Measurements from ENCODE around the gene KLHDC4. TPM values are rescaled to one million over a fixed set of nuclear protein-coding genes. Genes with fewer than 3 reads are reported as not detected.

KLHDC4 gene
- total RNA-seq, 1 donor from 2014 or later = 43.4 TPM

DNA sequence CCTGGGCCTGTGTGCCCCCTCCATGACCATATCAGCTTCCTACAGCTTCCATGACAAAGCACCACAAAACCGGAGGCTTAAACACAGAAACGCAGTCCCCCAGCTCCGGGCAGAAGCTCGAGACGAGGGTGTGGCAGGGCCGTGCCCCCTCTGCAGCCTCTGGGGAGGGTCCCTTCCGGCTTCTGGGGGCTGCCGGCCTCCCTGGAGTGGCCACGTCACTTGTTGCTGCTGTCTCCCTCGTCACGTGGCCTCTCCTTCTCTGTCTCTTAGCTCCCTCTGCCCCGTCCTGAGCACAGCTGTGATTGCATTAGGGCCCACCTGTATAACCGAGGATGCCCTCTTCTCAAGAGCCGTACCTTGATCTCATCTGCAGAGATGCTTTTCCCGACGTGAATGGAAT lies 98.9 kb downstream of the KLHDC4 start:
- DNase-seq (ENCODE audit: low spot score) = no peak
- no peak overlapping the region for H3K27ac Mint-ChIP-seq (ENCODE audit: unreplicated experiment)
- H3K27me3 Mint-ChIP-seq (ENCODE audit: unreplicated experiment) = peaks cover 6% of the 10 kb centered on the region
- TF ChIP-seq, protein P1, sequence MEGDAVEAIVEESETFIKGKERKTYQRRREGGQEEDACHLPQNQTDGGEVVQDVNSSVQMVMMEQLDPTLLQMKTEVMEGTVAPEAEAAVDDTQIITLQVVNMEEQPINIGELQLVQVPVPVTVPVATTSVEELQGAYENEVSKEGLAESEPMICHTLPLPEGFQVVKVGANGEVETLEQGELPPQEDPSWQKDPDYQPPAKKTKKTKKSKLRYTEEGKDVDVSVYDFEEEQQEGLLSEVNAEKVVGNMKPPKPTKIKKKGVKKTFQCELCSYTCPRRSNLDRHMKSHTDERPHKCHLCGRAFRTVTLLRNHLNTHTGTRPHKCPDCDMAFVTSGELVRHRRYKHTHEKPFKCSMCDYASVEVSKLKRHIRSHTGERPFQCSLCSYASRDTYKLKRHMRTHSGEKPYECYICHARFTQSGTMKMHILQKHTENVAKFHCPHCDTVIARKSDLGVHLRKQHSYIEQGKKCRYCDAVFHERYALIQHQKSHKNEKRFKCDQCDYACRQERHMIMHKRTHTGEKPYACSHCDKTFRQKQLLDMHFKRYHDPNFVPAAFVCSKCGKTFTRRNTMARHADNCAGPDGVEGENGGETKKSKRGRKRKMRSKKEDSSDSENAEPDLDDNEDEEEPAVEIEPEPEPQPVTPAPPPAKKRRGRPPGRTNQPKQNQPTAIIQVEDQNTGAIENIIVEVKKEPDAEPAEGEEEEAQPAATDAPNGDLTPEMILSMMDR (IDR thresholded peaks at IDR 0.05; ENCODE audit: unreplicated experiment) = no peak
- no peaks in the 10 kb centered on the region for H3K36me3 Mint-ChIP-seq (ENCODE audit: low read depth, unreplicated experiment)
- H3K4me1 Mint-ChIP-seq (ENCODE audit: unreplicated experiment) = no peaks in the 10 kb centered on the region
- H3K9me3 Mint-ChIP-seq (ENCODE audit: unreplicated experiment) = no peaks in the 10 kb centered on the region
- H3K4me3 Mint-ChIP-seq (ENCODE audit: unreplicated experiment) = no peak overlapping the region

DNA sequence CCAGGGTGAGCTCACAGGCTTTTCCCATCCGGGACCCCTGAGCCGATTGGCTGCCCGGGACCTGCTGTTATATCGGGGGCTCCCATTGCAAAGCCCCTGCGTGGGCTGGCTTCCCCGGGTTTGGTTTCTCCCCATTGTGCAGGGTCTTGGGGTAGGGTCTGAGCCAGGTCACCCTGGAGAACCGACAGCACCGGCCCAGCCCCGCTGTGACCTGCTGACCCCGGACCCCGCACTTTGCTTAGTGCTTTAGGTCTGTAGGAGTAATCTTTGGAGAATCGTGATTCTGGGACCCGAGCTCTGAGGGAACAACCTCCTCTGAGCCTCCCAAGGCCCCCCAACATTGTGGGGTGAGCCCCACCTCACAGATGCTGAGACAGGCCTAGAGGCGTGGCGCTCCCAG lies 100.6 kb downstream of the KLHDC4 start:
- Mint-ChIP-seq H3K4me3 (ENCODE audit: unreplicated experiment) (no peak overlapping the region), H3K4me1 (ENCODE audit: unreplicated experiment) (no peaks in the 10 kb centered on the region), H3K9me3 (ENCODE audit: unreplicated experiment) (no peaks in the 10 kb centered on the region), H3K27ac (ENCODE audit: unreplicated experiment) (no peak overlapping the region), H3K36me3 (ENCODE audit: low read depth, unreplicated experiment) (no peaks in the 10 kb centered on the region), H3K27me3 (ENCODE audit: unreplicated experiment) (peaks cover 6% of the 10 kb centered on the region)
- DNase-seq (ENCODE audit: low spot score) = no peak
- TF ChIP-seq, protein P1 (IDR thresholded peaks at IDR 0.05; ENCODE audit: unreplicated experiment) = no peak

DNA sequence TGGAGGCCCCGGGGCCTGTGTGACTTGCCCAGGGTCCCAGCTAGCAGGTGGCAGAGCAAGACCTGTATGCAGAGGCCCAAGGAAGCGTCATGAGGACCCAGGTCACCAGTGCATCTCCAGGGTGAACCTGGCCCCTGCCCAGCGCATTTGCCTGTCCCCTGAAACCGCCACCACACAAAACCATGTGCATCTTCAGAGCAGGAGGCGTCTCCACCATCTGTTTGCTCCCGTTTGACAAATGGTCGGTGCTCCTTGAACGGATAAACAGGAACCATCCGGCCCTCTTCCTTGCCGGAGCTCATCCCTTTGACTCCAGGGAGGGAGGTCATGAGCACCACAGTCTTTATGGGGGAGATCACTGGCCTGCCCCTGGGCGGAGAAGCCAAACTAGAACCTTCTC lies 101.0 kb downstream of the KLHDC4 start:
- Mint-ChIP-seq H3K4me1 (ENCODE audit: unreplicated experiment) (no peaks in the 10 kb centered on the region), H3K27ac (ENCODE audit: unreplicated experiment) (no peak overlapping the region), H3K4me3 (ENCODE audit: unreplicated experiment) (no peak overlapping the region), H3K27me3 (ENCODE audit: unreplicated experiment) (peaks cover 6% of the 10 kb centered on the region), H3K9me3 (ENCODE audit: unreplicated experiment) (no peaks in the 10 kb centered on the region), H3K36me3 (ENCODE audit: low read depth, unreplicated experiment) (no peaks in the 10 kb centered on the region)
- no peak for DNase-seq (ENCODE audit: low spot score)
- TF ChIP-seq, protein P1 (IDR thresholded peaks at IDR 0.05; ENCODE audit: unreplicated experiment) = no peak

DNA sequence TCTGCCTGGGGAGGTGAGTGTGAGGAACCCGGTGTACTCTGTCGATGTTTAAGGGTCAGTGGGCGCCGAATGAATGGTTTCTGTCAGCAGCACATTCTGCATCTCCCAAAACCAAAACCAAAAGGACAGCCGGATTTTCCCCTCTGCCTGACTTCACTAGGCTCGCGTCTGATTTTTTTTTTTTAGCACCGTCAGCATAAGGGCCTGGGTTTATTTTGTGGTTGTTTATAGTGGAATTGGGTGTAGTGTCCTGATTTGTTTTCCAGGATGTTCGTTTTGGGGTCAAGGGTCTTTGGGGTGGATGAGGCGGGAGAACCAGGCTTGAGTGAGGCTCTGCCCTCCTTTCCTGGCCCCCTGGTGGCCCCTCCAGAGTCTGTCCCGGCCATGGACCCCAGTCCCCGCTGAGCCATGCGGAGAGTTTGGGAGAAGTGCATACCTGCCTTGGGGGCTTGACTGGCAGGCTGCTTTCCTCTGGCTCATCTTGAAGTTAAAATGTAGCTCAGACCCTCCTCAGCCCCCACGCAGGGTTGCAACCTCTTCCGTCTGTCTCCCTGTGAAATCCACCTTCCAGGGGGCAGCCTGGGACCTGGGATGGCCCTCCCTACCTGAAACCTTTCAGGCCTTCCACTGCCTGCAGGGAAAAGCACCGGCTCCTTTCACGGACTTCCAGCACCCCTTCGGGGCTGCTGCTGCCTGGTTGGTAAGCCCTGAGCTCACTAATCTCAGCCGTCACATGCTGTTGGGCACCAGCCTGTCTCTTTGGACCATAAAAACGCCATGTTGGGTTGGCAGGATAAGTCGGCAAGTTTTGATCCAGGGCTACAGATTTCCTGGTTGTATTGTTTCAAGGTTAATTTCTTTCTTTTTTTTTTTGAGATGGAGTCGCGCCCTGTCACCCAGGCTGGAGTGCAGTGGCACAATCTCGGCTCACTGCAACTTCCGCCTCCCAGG lies 103.3 kb downstream of the KLHDC4 start:
- DNase-seq (ENCODE audit: low spot score) = no peak
- no peak overlapping the region for H3K27ac Mint-ChIP-seq (ENCODE audit: unreplicated experiment)
- no peaks in the 10 kb centered on the region for H3K4me1 Mint-ChIP-seq (ENCODE audit: unreplicated experiment)
- no peaks in the 10 kb centered on the region for H3K27me3 Mint-ChIP-seq (ENCODE audit: unreplicated experiment)
- no peaks in the 10 kb centered on the region for H3K36me3 Mint-ChIP-seq (ENCODE audit: low read depth, unreplicated experiment)
- TF ChIP-seq, protein P1 (IDR thresholded peaks at IDR 0.05; ENCODE audit: unreplicated experiment) = no peak
- no peak overlapping the region for H3K4me3 Mint-ChIP-seq (ENCODE audit: unreplicated experiment)
- H3K9me3 Mint-ChIP-seq (ENCODE audit: unreplicated experiment) = no peaks in the 10 kb centered on the region

DNA sequence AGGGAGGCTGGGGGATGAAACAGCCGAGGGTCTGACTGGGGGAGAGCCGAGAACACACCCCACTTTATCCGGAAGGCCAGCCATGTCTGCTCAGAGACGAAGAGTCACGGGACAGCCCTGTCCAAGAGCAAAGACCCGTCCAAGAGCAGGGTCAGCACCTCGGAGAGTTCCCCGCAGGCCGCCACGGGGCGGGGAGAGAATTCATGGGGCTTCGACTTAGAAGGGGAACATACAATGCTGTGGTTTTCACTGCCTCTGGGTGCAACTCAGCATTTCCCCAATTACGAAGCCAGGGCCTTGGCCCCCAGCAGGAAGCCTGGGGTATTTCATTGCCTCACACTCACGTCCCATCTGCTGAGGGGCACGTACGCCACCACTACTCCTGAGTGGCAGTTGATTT lies 104.2 kb downstream of the KLHDC4 start:
- Mint-ChIP-seq H3K27me3 (ENCODE audit: unreplicated experiment) (peaks cover 5% of the 10 kb centered on the region), H3K4me1 (ENCODE audit: unreplicated experiment) (no peaks in the 10 kb centered on the region), H3K27ac (ENCODE audit: unreplicated experiment) (no peak overlapping the region), H3K4me3 (ENCODE audit: unreplicated experiment) (no peak overlapping the region), H3K9me3 (ENCODE audit: unreplicated experiment) (no peaks in the 10 kb centered on the region), H3K36me3 (ENCODE audit: low read depth, unreplicated experiment) (no peaks in the 10 kb centered on the region)
- DNase-seq (ENCODE audit: low spot score) = peak; percentile 81
- TF ChIP-seq, protein P1 (IDR thresholded peaks at IDR 0.05; ENCODE audit: unreplicated experiment) = no peak
